Smooth muscle cell (in vitro differentiated cells): ENCODE measurements around the gene PHRF1. TPM values are rescaled to one million over a fixed set of nuclear protein-coding genes. Genes with fewer than 3 reads are reported as not detected.

Experiments
- DNase-seq: peaks from one replicate; lab custom pipeline; 2025; ENCODE audit not compliant: unreplicated experiment; lab: John Stamatoyannopoulos, UW
- H2AFZ ChIP-seq: fragments of 200-600 bp; sonication (generic); 2 replicates; pipeline ENCODE4 v1.6.0; 2016; ENCODE audit warnings: antibody characterized with exemption, low read depth, mild to moderate bottlenecking
- H3F3A ChIP-seq: fragments of 200-600 bp; sonication (generic); 2 replicates; pipeline ENCODE4 v1.6.0; 2017; ENCODE audit warnings: antibody characterized with exemption, low read depth
- H3K27ac ChIP-seq: fragments of 200-600 bp; sonication (generic); 2 replicates; pipeline ENCODE4 v1.5.1; 2016; ENCODE audit warnings: low read depth, mild to moderate bottlenecking
- H3K27me3 ChIP-seq: fragments of 200-600 bp; sonication (generic); 2 replicates; pipeline ENCODE4 v1.6.1; 2016; ENCODE audit warnings: low read depth, mild to moderate bottlenecking
- H3K36me3 ChIP-seq: fragments of 200-600 bp; sonication (generic); 2 replicates; pipeline ENCODE4 v1.5.1; 2016; ENCODE audit warnings: low read depth
- H3K4me1 ChIP-seq: fragments of 200-600 bp; sonication (generic); 2 replicates; pipeline ENCODE4 v1.5.1; 2016; ENCODE audit warnings: low read depth
- H3K4me2 ChIP-seq: fragments of 200-600 bp; sonication (generic); 2 replicates; pipeline ENCODE4 v1.6.0; 2016; ENCODE audit warnings: mild to moderate bottlenecking
- H3K4me3 ChIP-seq: fragments of 200-600 bp; sonication (generic); 2 replicates; pipeline ENCODE4 v1.5.1; 2016; ENCODE audit warnings: mild to moderate bottlenecking
- H3K79me2 ChIP-seq: fragments of 200-600 bp; sonication (generic); 2 replicates; pipeline ENCODE4 v1.6.0; 2016; ENCODE audit warnings: low read depth, mild to moderate bottlenecking
- H3K9ac ChIP-seq: fragments of 200-600 bp; sonication (generic); 2 replicates; pipeline ENCODE4 v1.6.0; 2016; ENCODE audit warnings: low read depth
- H3K9me3 ChIP-seq: fragments of 200-600 bp; sonication (generic); replicated peaks from 2 replicates; pipeline ENCODE4 v1.5.1; 2016; ENCODE audit warnings: low read depth
- H4K20me1 ChIP-seq: fragments of 200-600 bp; sonication (generic); 2 replicates; pipeline ENCODE4 v1.6.0; 2016; ENCODE audit warnings: low read depth
- WGBS: methylation state at CpG from one replicate; pipeline ENCODE4 v1.1.7; 2016; ENCODE audit warnings: low lambda C conversion rate; 5-methylcytosine and 5-hydroxymethylcytosine counted together
- polyA plus RNA-seq: library from polyadenylated mRNA; unstranded; fragments of >200 nt; fragmentation: Nextera tagmentation; extraction: Ambion mirVana; gene quantifications from 2 replicates; pipeline ENCODE4 v1.2.1, GENCODE V29; 2016
- total RNA-seq: library from RNA; depleted of rRNA; stranded (reverse); fragments of >200 nt; gene quantifications from 2 replicates; pipeline ENCODE4 v1.2.3, GENCODE V29; 2014
- TF ChIP-seq, protein P1 (sequence below): fragments of 200-600 bp; sonication (generic); IDR thresholded peaks from 2 replicates; pipeline ENCODE4 v1.5.1; 2017; ENCODE audit warnings: borderline replicate concordance, mild to moderate bottlenecking, antibody characterized with exemption; ENCODE audit not compliant: insufficient read depth, poor library complexity, severe bottlenecking

The PHRF1 gene
- total and polyA plus RNA-seq, 2 experiments from 2014 or later = 11.6 to 20.2 TPM

GRCh38 chr11:628056-628455, 51.8 kb downstream of the PHRF1 start:
- DNase-seq = no peak
- Histone ChIP-seq H3K9me3 (no peaks in the 10 kb centered on the region), H4K20me1 (peaks cover 75% of the 10 kb centered on the region), H3K27me3 (no peaks in the 10 kb centered on the region), H3K4me1 (no peaks in the 10 kb centered on the region), H3K36me3 (no peaks in the 10 kb centered on the region), H3K79me2 (no peaks in the 10 kb centered on the region), H3K27ac (peak overlapping the region; percentile 74), H3F3A (peaks cover 16% of the 10 kb centered on the region), H3K9ac (no peak overlapping the region), H3K4me3 (no peak overlapping the region), H3K4me2 (peak overlapping the region; percentile 51), H2AFZ (no peak overlapping the region)
- WGBS = 91% methylated on average over 31 of the region's 31 CpGs
- TF ChIP-seq, protein P1, sequence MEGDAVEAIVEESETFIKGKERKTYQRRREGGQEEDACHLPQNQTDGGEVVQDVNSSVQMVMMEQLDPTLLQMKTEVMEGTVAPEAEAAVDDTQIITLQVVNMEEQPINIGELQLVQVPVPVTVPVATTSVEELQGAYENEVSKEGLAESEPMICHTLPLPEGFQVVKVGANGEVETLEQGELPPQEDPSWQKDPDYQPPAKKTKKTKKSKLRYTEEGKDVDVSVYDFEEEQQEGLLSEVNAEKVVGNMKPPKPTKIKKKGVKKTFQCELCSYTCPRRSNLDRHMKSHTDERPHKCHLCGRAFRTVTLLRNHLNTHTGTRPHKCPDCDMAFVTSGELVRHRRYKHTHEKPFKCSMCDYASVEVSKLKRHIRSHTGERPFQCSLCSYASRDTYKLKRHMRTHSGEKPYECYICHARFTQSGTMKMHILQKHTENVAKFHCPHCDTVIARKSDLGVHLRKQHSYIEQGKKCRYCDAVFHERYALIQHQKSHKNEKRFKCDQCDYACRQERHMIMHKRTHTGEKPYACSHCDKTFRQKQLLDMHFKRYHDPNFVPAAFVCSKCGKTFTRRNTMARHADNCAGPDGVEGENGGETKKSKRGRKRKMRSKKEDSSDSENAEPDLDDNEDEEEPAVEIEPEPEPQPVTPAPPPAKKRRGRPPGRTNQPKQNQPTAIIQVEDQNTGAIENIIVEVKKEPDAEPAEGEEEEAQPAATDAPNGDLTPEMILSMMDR = no peak

GRCh38 chr11:629237-629583, 52.9 kb downstream of the PHRF1 start:
- WGBS = 42% methylated on average over 10 of the region's 10 CpGs
- H3K9me3 ChIP-seq = no peaks in the 10 kb centered on the region
- no peak overlapping the region for H2AFZ ChIP-seq
- H3K4me2 ChIP-seq = peak overlapping the region; percentile 50
- H3K4me1 ChIP-seq = no peaks in the 10 kb centered on the region
- no peaks in the 10 kb centered on the region for H3K79me2 ChIP-seq
- TF ChIP-seq, protein P1 = no peak
- H3K27me3 ChIP-seq = no peaks in the 10 kb centered on the region
- H3K4me3 ChIP-seq = no peak overlapping the region
- peak overlapping the region; percentile 74 for H3K27ac ChIP-seq
- peaks cover 81% of the 10 kb centered on the region for H4K20me1 ChIP-seq
- peak overlapping the region; percentile 3 for H3K9ac ChIP-seq
- no peak for DNase-seq
- no peaks in the 10 kb centered on the region for H3K36me3 ChIP-seq
- H3F3A ChIP-seq = peaks cover 21% of the 10 kb centered on the region

GRCh38 chr11:630871-631270, 54.6 kb downstream of the PHRF1 start:
- H2AFZ ChIP-seq = no peak overlapping the region
- 93% methylated on average over 5 of the region's 5 CpGs for WGBS
- no peak overlapping the region for H3K4me2 ChIP-seq
- no peaks in the 10 kb centered on the region for H3K27me3 ChIP-seq
- no peaks in the 10 kb centered on the region for H3K79me2 ChIP-seq
- DNase-seq = no peak
- H3K36me3 ChIP-seq = no peaks in the 10 kb centered on the region
- no peak overlapping the region for H3K27ac ChIP-seq
- no peaks in the 10 kb centered on the region for H3K9me3 ChIP-seq
- no peak overlapping the region for H3K4me3 ChIP-seq
- TF ChIP-seq, protein P1 = no peak
- peaks cover 21% of the 10 kb centered on the region for H3F3A ChIP-seq
- H3K9ac ChIP-seq = no peak overlapping the region
- H3K4me1 ChIP-seq = no peaks in the 10 kb centered on the region
- H4K20me1 ChIP-seq = peaks cover 82% of the 10 kb centered on the region

- no peak for DNase-seq
- no peak overlapping the region for H3K9ac ChIP-seq
- H4K20me1 ChIP-seq = peaks cover 91% of the 10 kb centered on the region
- no peaks in the 10 kb centered on the region for H3K79me2 ChIP-seq
- peaks cover 12% of the 10 kb centered on the region for H3F3A ChIP-seq
- peaks cover 23% of the 10 kb centered on the region for H3K4me1 ChIP-seq
- peaks cover 21% of the 10 kb centered on the region for H3K27me3 ChIP-seq
- no peaks in the 10 kb centered on the region for H3K9me3 ChIP-seq
- H3K4me3 ChIP-seq = no peak overlapping the region
- WGBS = 76% methylated on average over 22 of the region's 22 CpGs
- H3K27ac ChIP-seq = no peak overlapping the region
- H3K36me3 ChIP-seq = no peaks in the 10 kb centered on the region
- no peak overlapping the region for H2AFZ ChIP-seq
- TF ChIP-seq, protein P1 = no peak
- no peak overlapping the region for H3K4me2 ChIP-seq
Measured at GRCh38 chr11:635945-636510, 59.8 kb downstream of the PHRF1 start.
